HG03045 (cell line): ENCODE data around the gene SNX9.
"Not testable (repeated sequence)": the region's sequence is repeated elsewhere in the genome, so short reads cannot be mapped to it uniquely, and the experiment has no call there.

Experiments used
- ATAC-seq: cut with Tn5 transposase; IDR thresholded peaks from one replicate; pipeline ENCODE4 v1.9.1; 2021; ENCODE audit warnings: mild to moderate bottlenecking, moderate library complexity; ENCODE audit not compliant: unreplicated experiment

Gene SNX9

GRCh38 chr6:157830354-157831017 lies 7.4 kb downstream of the SNX9 start:
- ATAC-seq, result peak; percentile 88

- no peak for ATAC-seq
Measured at GRCh38 chr6:157831018-157831369, 7.9 kb downstream of the SNX9 start.

- ATAC-seq, result no peak
Measured at GRCh38 chr6:157831424-157832249, 8.6 kb downstream of the SNX9 start.

- ATAC-seq, result no peak
Measured at GRCh38 chr6:157832250-157832967, 9.4 kb downstream of the SNX9 start.

GRCh38 chr6:157834549-157834948 lies 11.5 kb downstream of the SNX9 start:
- no peak for ATAC-seq

- no peak for ATAC-seq
Measured at GRCh38 chr6:157838718-157839430, 15.8 kb downstream of the SNX9 start.

GRCh38 chr6:157839606-157840005 lies 16.6 kb downstream of the SNX9 start:
- no peak for ATAC-seq

- no peak for ATAC-seq
Measured at GRCh38 chr6:157840261-157840660, 17.2 kb downstream of the SNX9 start.

GRCh38 chr6:157840776-157841175 lies 17.7 kb downstream of the SNX9 start:
- ATAC-seq, result no peak

GRCh38 chr6:157841211-157841840 lies 18.3 kb downstream of the SNX9 start:
- ATAC-seq, result peak; percentile 89

GRCh38 chr6:157842212-157842611 lies 19.2 kb downstream of the SNX9 start:
- no peak for ATAC-seq

- not testable (repeated sequence) for ATAC-seq
Measured at GRCh38 chr6:157844196-157844595, 21.1 kb downstream of the SNX9 start.

GRCh38 chr6:157845493-157846259 lies 22.6 kb downstream of the SNX9 start:
- no peak for ATAC-seq

GRCh38 chr6:157847846-157848245 lies 24.8 kb downstream of the SNX9 start:
- ATAC-seq, result no peak

- ATAC-seq, result no peak
Measured at GRCh38 chr6:157848693-157849092, 25.6 kb downstream of the SNX9 start.

GRCh38 chr6:157849288-157850017 lies 26.4 kb downstream of the SNX9 start:
- no peak for ATAC-seq

- ATAC-seq, result no peak
Measured at GRCh38 chr6:157850030-157850429, 27.0 kb downstream of the SNX9 start.

GRCh38 chr6:157853018-157853805 lies 30.2 kb downstream of the SNX9 start:
- no peak for ATAC-seq
